OCI-LY3 (cell line): ENCODE results near the gene TSPEAR.

Source experiments
- CTCF ChIP-seq: fragments of 200-600, 300-600 bp; sonication (generic); IDR thresholded peaks from 2 replicates; pipeline ENCODE4 v1.5.1; 2014; ENCODE audit warnings: antibody characterized with exemption, low read length, low read depth
- EZH2phosphoT487 ChIP-seq: fragments of 200-600 bp; shearing (Covaris generic); IDR thresholded peaks from 2 replicates; pipeline ENCODE4 v1.6.1; 2018; ENCODE audit warnings: antibody characterized with exemption, mixed run types, low read depth

GRCh38 chr21:44531606-44532564 is 179.5 kb downstream of the TSPEAR start:
- TF ChIP-seq CTCF = no peak
- TF ChIP-seq EZH2phosphoT487 = no peak
